Measurements from ENCODE around the gene DSG3. TPM values are rescaled to one million over a fixed set of nuclear protein-coding genes. Genes with fewer than 3 reads are reported as not detected.

Gene DSG3
- total and polyA plus RNA-seq, 10 of the 15 experiments (the other 5 are each of a cell fraction or from before 2014, with no cell fraction given), result 0.01 to 0.36 (median 0.30) TPM

GRCh38 chr18:31497836-31498573, 50.5 kb downstream of the DSG3 start, which contains the start of gene DSG2 (continued):
- TF ChIP-seq BMI1 (IDR thresholded peaks at IDR 0.05; ENCODE audit: borderline replicate concordance) (no peak), SMC3 (IDR thresholded peaks at IDR 0.05; ENCODE audit: borderline replicate concordance, low read length) (no peak), SIN3A (IDR thresholded peaks at IDR 0.05; ENCODE audit: low read depth, low read length) (0 out of 2 replicates have a peak, but pooled peaks have one; percentile 28), MEF2A (IDR thresholded peaks at IDR 0.05; ENCODE audit: insufficient read depth, low read depth, low read length) (no peak), JUNB (IDR thresholded peaks at IDR 0.05) (no peak), SREBF2 (IDR thresholded peaks at IDR 0.05; ENCODE audit: low read length) (no peak), MYB (IDR thresholded peaks at IDR 0.05; ENCODE audit: borderline replicate concordance, low read depth, low read length) (no peak)

- no peaks in the 10 kb centered on the region for H3K9me3 ChIP-seq (replicated peaks; ENCODE audit: control insufficient read depth, insufficient read depth, low read length)
- no peaks in the 10 kb centered on the region for H4K20me1 ChIP-seq (ENCODE audit: control insufficient read depth, insufficient read depth)
- no peaks in the 10 kb centered on the region for H3K27me3 ChIP-seq (replicated peaks in 1 of 2; ENCODE audit: control insufficient read depth in 2 of 2, insufficient read depth in 2 of 2, low read length in 1 of 2)
- peak overlapping the region; percentile 92 for H3K9ac ChIP-seq (ENCODE audit: control insufficient read depth, insufficient read depth, low read length)
- H3K4me2 ChIP-seq (ENCODE audit: control insufficient read depth, insufficient read depth), result peak overlapping the region; percentile 87
- SMC1A ChIA-PET (ENCODE audit: uncharacterized antibody, unreplicated experiment), result interaction anchor here (0.9 to 5.2 kb wide), 7 partner anchors 9 to 296 kb away, joined by 3 to 53 read pairs (median 7); no protein-coding TSS in a partner anchor
- H3K27ac ChIP-seq (ENCODE audit: control insufficient read depth, insufficient read depth), result peak overlapping the region; percentile 79
- peak; percentile 24 for ATAC-seq
- peaks cover 24% of the 10 kb centered on the region for H3K79me2 ChIP-seq (ENCODE audit: control insufficient read depth, insufficient read depth, low read length)
- WGBS (ENCODE audit: insufficient coverage, insufficient replicate concordance, low lambda C conversion rate, missing lambda C conversion rate), result 19% methylated on average over 22 of the region's 22 CpGs
- POLR2A ChIA-PET, result interaction anchor here (0.6 to 3.1 kb wide), 3 partner anchors 8 to 154 kb away, joined by 4 to 35 read pairs (median 4); no protein-coding TSS in a partner anchor
- H3K36me3 ChIP-seq (ENCODE audit: control insufficient read depth in 2 of 2, insufficient read depth in 2 of 2, low read length in 1 of 2), result no peaks in the 10 kb centered on the region
- in situ Hi-C loops (cut with MboI), result no loop called here
- FAIRE-seq, result no peak
- peak overlapping the region; percentile 88 for H3K4me3 ChIP-seq
- peak overlapping the region; percentile 88 for H2AFZ ChIP-seq (ENCODE audit: control insufficient read depth, low read depth, low read length)
- no peak for DNase-seq (ENCODE audit: low read depth, low spot score)
- peaks cover 3% of the 10 kb centered on the region for H3K4me1 ChIP-seq (ENCODE audit: control insufficient read depth, insufficient read depth, low read length)
- TSS peak; percentile 65 for BruUV-seq (replicated peaks)
- RAD21 ChIA-PET (ENCODE audit: unreplicated experiment), result interaction anchor here (0.8 to 3.0 kb wide), 7 partner anchors 8 to 160 kb away, joined by 3 to 33 read pairs (median 8); no protein-coding TSS in a partner anchor
- intact Hi-C loops (cut with micrococcal nuclease; ENCODE audit: unreplicated experiment), result loop anchor here (5.0 to 10.0 kb wide), 2 partner anchors 158 to 264 kb away; no protein-coding TSS in a partner anchor
- CTCF ChIA-PET, result interaction anchor here (1.3 to 5.1 kb wide), 4 partner anchors 8 to 147 kb away, joined by 3 to 26 read pairs (median 6); no protein-coding TSS in a partner anchor
- TF ChIP-seq MTA2 (IDR thresholded peaks at IDR 0.05; ENCODE audit: low read depth) (0 out of 2 replicates have a peak, but pooled peaks have one; percentile 9), ZNF207 (IDR thresholded peaks at IDR 0.05; ENCODE audit: borderline replicate concordance) (no peak), BMI1 (IDR thresholded peaks at IDR 0.05; ENCODE audit: borderline replicate concordance) (0 out of 2 replicates have a peak, but pooled peaks have one; percentile 16), ZBTB4 (CRISPR knock-in tag; IDR thresholded peaks at IDR 0.05) (no peak), EGR1 (IDR thresholded peaks at IDR 0.05; ENCODE audit: borderline replicate concordance in 1 of 2, low read depth in 2 of 2, low read length in 2 of 2) (peak in 1 of 2 experiments; percentile 49; a peak in 1 of 3 replicates)
- TF ChIP-seq, protein P1, sequence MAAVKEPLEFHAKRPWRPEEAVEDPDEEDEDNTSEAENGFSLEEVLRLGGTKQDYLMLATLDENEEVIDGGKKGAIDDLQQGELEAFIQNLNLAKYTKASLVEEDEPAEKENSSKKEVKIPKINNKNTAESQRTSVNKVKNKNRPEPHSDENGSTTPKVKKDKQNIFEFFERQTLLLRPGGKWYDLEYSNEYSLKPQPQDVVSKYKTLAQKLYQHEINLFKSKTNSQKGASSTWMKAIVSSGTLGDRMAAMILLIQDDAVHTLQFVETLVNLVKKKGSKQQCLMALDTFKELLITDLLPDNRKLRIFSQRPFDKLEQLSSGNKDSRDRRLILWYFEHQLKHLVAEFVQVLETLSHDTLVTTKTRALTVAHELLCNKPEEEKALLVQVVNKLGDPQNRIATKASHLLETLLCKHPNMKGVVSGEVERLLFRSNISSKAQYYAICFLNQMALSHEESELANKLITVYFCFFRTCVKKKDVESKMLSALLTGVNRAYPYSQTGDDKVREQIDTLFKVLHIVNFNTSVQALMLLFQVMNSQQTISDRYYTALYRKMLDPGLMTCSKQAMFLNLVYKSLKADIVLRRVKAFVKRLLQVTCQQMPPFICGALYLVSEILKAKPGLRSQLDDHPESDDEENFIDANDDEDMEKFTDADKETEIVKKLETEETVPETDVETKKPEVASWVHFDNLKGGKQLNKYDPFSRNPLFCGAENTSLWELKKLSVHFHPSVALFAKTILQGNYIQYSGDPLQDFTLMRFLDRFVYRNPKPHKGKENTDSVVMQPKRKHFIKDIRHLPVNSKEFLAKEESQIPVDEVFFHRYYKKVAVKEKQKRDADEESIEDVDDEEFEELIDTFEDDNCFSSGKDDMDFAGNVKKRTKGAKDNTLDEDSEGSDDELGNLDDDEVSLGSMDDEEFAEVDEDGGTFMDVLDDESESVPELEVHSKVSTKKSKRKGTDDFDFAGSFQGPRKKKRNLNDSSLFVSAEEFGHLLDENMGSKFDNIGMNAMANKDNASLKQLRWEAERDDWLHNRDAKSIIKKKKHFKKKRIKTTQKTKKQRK (IDR thresholded peaks at IDR 0.05; ENCODE audit: low read depth, low read length), result no peak
Measured at GRCh38 chr18:31498574-31499524, 51.3 kb downstream of the DSG3 start.

All from GM12878 (cell line).